Measurements from ENCODE around the gene ZNF175.

GRCh38 chr19:51614789-51615188, 43.7 kb downstream of the ZNF175 start:
- TF ChIP-seq CTCF (conservative IDR thresholded peaks at IDR 0.05; ENCODE audit: low read length): no peak
- no peak for TF ChIP-seq EZH2phosphoT487 (IDR thresholded peaks at IDR 0.05; ENCODE audit: borderline replicate concordance)

Measured in Loucy (cell line).